ENCODE results near the gene ERBB4.

DNA sequence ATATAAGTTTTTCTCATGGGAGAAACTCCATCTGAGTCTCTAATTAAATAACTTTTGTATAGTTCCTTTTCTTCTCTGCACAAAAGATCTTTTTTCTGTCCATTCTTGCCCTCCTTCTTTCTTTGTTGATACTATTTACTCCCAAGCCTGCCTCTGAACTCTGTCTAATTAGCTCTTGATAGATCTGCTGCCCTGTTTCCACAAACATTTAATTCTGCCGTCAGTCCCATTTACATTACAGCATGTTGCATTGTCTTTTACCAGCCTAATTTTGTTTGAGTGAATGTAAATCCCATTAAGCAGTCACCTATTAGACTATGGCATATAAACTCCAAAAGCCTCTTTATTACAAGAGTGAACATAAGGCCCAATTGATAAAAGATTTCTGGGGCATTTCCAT, 254.4 kb downstream of the ERBB4 start:
- TF ChIP-seq, protein P1, sequence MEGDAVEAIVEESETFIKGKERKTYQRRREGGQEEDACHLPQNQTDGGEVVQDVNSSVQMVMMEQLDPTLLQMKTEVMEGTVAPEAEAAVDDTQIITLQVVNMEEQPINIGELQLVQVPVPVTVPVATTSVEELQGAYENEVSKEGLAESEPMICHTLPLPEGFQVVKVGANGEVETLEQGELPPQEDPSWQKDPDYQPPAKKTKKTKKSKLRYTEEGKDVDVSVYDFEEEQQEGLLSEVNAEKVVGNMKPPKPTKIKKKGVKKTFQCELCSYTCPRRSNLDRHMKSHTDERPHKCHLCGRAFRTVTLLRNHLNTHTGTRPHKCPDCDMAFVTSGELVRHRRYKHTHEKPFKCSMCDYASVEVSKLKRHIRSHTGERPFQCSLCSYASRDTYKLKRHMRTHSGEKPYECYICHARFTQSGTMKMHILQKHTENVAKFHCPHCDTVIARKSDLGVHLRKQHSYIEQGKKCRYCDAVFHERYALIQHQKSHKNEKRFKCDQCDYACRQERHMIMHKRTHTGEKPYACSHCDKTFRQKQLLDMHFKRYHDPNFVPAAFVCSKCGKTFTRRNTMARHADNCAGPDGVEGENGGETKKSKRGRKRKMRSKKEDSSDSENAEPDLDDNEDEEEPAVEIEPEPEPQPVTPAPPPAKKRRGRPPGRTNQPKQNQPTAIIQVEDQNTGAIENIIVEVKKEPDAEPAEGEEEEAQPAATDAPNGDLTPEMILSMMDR (IDR thresholded peaks at IDR 0.05) = no peak
- no peak for TF ChIP-seq POLR2A (IDR thresholded peaks at IDR 0.05)

All from Peyer's patch (tissue), 4 donors.